SK-N-MC (cell line): Measurements from ENCODE around the gene RGS6.

ENCODE experiments used
- DNase-seq: peaks from one replicate; pipeline ENCODE4 v3.0.0-alpha.2; 2011; ENCODE audit warnings: low read depth, low spot score
- H3K27ac ChIP-seq: fragments of 200-600 bp; sonication (generic); 2 replicates; pipeline ENCODE4 v1.5.1; 2016; ENCODE audit warnings: mixed run types
- H3K36me3 ChIP-seq: fragments of 200-600 bp; sonication (generic); 2 replicates; pipeline ENCODE4 v1.6.1; 2017; ENCODE audit warnings: antibody characterized with exemption, low read length, mixed read lengths; ENCODE audit not compliant: insufficient read depth
- H3K4me3 ChIP-seq: fragments of 200-600 bp; sonication (generic); 2 replicates; pipeline ENCODE4 v1.5.1; 2016
- H3K9ac ChIP-seq: fragments of 200-600 bp; sonication (generic); 2 replicates; pipeline ENCODE4 v1.8.0; 2017; ENCODE audit warnings: mixed run types, mixed read lengths; ENCODE audit not compliant: insufficient read length
- H3K9me3 ChIP-seq: fragments of 200-600 bp; sonication (generic); 2 replicates; pipeline ENCODE4 v1.6.1; 2017; ENCODE audit warnings: low read depth, mild to moderate bottlenecking, antibody characterized with exemption, low read length, moderate library complexity, mixed read lengths
- EZH2 ChIP-seq: fragments of 200-600 bp; sonication (generic); IDR thresholded peaks from one replicate; pipeline ENCODE4 v1.6.1; 2017; ENCODE audit warnings: antibody characterized with exemption
- FOXP2 ChIP-seq: optimal IDR thresholded peaks from 2 replicates; pipeline ENCODE3; 2011; ENCODE audit warnings: mild to moderate bottlenecking, moderate library complexity; ENCODE audit not compliant: insufficient read depth; ENCODE audit errors: extremely low read length, control extremely low read depth
- POLR2AphosphoS5 ChIP-seq: IDR thresholded peaks from 2 replicates; pipeline ENCODE4 v1.6.1; 2012; ENCODE audit warnings: mild to moderate bottlenecking, low read depth, low read length, borderline replicate concordance

The RGS6 gene

DNA sequence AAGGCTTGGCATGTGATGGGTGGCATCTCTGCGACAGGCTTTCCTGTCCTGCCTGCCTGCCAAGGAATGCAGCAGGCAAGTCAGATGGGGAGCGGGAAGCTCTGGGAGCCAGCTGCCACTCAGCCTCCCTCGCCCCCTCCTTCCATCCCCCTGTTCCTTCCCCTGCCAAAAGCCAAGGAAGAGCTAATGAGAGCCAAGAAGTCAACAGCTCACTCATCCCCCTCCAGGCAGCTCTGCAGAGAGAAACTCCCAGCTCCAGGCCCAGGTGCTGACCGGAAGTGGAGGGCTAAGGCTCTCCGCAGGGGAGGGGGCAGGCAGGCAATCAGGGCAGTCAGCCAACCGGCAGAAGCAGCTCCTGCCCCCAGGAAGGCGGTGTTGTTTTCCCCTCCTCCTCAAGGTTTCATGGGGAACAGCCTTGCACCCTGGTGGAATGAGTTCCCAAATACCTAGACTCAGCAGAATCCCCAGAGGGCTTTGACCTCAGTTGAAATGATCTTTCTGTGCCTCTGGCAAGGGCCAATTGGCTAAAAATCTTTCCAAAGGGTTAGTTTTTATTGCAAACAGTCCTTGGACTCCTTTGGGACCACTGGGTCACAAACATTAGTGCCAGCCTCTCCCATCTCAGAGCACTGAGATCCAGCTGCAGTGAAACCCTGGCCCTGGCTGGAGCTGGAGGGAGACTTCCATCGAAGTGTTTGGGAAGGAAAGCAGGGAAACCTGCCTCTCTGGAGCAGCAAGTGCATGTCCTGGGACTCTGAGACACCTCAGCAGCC, 612.6 kb downstream of the RGS6 start:
- Histone ChIP-seq H3K9me3 (no peaks in the 10 kb centered on the region), H3K36me3 (no peaks in the 10 kb centered on the region), H3K9ac (no peak overlapping the region), H3K27ac (no peak overlapping the region), H3K4me3 (no peak overlapping the region)
- DNase-seq, result no peak
- no peak for TF ChIP-seq POLR2AphosphoS5
- no peak for TF ChIP-seq EZH2
- no peak for TF ChIP-seq FOXP2

DNA sequence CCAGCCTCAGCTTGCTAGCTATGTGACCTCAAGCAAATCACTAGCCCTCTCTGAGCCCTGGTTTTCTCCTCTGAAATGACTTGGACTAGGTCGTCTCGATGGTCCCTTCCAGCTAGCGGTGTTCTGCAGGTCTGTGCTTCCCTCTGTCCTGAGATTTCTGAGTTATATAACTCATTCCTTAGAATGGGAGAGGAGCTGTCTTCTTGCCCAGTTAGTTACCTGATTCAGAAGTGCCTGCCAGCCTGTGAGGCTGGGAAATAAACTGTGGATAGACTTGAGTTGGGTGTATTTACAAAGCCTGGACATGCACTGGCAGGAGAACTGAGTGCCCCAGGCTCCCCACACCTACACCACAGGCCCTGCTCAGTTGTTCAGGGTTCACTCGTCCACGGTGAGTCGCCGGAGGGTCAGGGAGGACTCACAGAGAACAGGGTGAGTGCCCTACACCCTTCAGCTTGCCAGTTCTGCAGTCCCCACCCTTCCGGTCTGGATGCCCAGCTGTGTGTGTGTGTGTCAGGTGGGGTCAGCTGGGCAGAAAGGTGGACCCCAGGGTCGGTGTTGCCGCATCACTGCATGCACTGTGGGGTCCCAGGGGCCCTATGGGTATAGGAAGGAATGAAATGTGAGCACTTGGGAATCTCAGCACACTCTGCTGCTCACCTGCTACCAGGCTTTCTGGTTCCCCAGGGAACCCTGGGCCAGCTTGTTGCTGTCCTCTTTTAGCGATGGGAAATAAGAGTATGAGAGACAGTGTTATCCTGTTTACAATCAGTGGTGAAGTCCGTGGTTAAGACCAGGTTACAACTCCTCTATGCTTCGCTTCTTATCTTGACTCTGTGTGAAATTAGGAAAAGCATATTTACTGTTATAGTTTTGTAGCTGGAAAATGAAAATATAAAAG, 613.4 kb downstream of the RGS6 start:
- Histone ChIP-seq H3K9ac (no peak overlapping the region), H3K27ac (no peak overlapping the region), H3K4me3 (no peak overlapping the region), H3K9me3 (no peaks in the 10 kb centered on the region), H3K36me3 (no peaks in the 10 kb centered on the region)
- DNase-seq, result no peak
- TF ChIP-seq POLR2AphosphoS5, result no peak
- no peak for TF ChIP-seq EZH2
- no peak for TF ChIP-seq FOXP2

DNA sequence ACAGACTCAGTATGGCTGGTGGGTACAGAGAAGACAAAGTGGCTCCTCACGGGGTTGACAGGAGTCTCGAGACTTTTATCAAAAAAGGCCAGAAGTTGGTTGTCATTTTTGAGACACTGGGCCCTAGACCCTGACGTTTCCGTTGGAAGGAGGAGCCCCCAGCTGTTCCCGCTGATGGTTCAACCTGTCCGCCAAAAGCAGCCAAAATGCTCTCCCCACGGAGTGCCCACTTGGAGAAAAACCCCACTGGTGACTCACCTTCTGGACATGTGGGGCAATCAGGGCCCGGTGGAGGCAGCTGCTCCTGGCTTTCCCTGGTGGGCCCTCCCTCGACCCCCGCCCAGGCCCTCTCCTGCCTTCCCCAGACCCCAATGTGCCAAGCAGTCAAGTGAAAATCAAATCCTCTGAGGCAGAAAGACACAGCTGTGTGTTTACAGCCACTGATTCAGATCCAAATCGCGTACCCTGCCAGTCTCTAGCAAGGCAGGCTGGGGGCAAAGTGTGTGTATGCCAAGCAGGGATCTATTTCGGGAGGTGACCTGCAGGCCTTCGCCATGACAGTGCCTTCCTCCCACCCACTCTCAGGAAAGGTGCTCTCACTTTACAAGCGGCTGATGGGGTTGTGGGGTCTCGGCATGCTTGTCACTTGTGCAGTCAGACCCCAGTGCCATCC, 614.3 kb downstream of the RGS6 start:
- Histone ChIP-seq H3K9me3 (no peaks in the 10 kb centered on the region), H3K27ac (no peak overlapping the region), H3K9ac (no peak overlapping the region), H3K4me3 (no peak overlapping the region), H3K36me3 (no peaks in the 10 kb centered on the region)
- no peak for DNase-seq
- no peak for TF ChIP-seq FOXP2
- TF ChIP-seq EZH2, result no peak
- TF ChIP-seq POLR2AphosphoS5, result no peak

DNA sequence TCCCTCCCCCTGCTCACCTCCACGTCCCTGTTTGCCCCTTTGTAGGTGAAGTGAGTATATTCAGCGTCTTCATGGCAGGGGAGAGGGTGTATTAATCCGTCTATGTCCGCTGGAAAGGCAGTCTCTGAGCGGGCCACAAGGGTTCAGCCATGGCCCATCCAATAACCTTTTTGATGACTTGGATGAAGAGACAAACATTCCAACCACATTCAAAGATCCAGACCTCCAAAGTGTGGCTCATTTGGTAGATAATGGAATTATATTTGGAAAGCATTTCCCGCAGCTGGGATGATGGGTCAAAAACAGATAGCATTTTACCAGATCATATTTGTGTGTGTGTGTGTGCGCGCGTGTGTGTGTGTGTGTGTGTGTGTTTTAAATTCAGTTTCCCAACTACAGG, 615.8 kb downstream of the RGS6 start:
- no peak for TF ChIP-seq POLR2AphosphoS5
- no peak for TF ChIP-seq FOXP2
- no peak for TF ChIP-seq EZH2
- DNase-seq, result no peak

DNA sequence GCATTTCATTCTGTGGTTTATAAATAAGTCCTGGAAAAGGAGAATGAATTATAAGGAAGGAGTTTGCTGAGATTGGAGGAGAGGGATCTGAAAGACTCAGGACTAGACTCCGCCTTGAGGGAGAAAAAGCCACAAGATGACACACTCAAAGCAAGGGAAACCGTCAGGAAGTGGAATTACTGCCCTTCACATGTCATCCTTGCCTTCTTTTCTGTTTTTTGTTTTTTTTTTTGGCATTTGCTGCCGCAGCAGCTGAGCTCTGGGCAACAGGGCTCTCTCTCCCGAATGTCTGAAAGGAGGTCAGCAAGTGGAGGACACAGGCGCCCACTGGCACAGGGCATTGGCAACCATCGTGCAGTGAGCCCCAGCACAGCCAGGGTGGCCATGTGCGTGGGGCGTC, 616.8 kb downstream of the RGS6 start:
- no peak for TF ChIP-seq FOXP2
- no peak for TF ChIP-seq POLR2AphosphoS5
- TF ChIP-seq EZH2, result no peak
- Histone ChIP-seq H3K9me3 (no peaks in the 10 kb centered on the region), H3K27ac (no peak overlapping the region), H3K36me3 (no peaks in the 10 kb centered on the region), H3K4me3 (no peak overlapping the region), H3K9ac (no peak overlapping the region)
- no peak for DNase-seq

More for the DNA sequence above, 615.8 kb downstream of the RGS6 start:
- no peaks in the 10 kb centered on the region for H3K36me3 ChIP-seq
- H3K9me3 ChIP-seq, result no peaks in the 10 kb centered on the region
- no peak overlapping the region for H3K27ac ChIP-seq
- no peak overlapping the region for H3K9ac ChIP-seq
- no peak overlapping the region for H3K4me3 ChIP-seq

DNA sequence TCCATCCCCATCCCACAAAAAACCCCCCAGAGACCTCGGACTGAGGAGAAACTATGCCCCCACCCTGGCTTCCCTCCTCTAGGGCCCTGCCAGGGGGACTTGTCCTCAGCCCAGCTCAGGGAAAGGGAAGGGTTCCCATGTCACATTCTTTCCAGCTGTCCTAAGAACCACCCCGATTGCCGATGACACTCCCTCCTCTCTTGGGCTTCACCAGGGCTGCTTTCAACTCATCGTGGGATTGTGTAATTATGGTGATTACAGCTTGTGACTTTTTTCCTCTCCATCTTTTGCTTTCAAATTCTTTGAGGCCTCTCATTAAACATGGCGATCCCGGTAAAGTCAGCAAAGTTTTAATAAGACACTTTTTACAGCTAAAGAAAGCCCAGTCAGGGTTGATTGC, 617.6 kb downstream of the RGS6 start:
- no peak for DNase-seq
- Histone ChIP-seq H3K36me3 (no peaks in the 10 kb centered on the region), H3K27ac (no peak overlapping the region), H3K9me3 (no peaks in the 10 kb centered on the region), H3K9ac (no peak overlapping the region), H3K4me3 (no peak overlapping the region)
- TF ChIP-seq EZH2 (no peak), FOXP2 (no peak), POLR2AphosphoS5 (no peak)

DNA sequence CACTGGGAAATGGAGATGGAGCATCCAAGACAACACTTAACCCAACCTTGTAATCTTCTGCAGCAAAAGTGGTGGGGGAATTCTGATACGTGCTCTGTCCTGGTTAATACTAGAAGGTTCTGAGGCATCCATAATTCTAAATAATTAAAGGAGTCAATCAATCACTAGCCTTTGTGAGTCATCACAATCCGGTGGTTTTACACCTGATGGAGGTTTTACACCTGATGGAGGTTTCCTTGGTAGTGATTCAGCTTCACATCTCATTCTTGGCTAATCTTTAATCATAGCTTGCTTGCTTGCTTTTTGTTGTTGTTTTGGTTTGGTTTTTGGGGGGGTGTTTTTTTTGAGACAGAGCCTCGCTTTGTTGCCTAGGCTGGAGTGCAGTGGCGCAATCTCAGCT, 618.3 kb downstream of the RGS6 start:
- TF ChIP-seq EZH2 (no peak), POLR2AphosphoS5 (no peak), FOXP2 (no peak)
- no peaks in the 10 kb centered on the region for H3K36me3 ChIP-seq
- H3K9me3 ChIP-seq, result no peaks in the 10 kb centered on the region
- no peak overlapping the region for H3K27ac ChIP-seq
- no peak overlapping the region for H3K4me3 ChIP-seq
- no peak for DNase-seq
- H3K9ac ChIP-seq, result no peak overlapping the region

DNA sequence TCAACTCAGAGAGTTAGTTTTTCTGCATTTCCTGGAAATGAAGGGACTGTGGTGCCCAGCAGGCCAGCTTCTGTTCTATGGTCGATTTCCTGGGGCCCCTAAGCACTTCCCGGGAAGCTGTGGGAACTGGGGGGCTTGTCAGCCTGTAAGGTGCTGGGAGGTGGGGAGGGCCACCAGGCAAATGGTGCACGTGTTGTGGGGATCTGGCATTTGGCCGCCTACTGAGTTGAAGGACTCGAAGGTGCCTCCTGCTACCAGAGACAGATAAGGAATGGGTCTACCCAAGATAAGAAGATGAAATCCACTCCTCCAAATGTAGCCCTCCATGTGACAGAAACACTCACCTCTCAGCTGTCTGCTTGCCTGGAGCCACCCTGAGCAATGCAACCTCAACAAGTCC, 620.0 kb downstream of the RGS6 start:
- Histone ChIP-seq H3K9me3 (no peaks in the 10 kb centered on the region), H3K4me3 (no peak overlapping the region), H3K27ac (no peak overlapping the region), H3K9ac (no peak overlapping the region), H3K36me3 (no peaks in the 10 kb centered on the region)
- DNase-seq, result no peak
- no peak for TF ChIP-seq POLR2AphosphoS5
- TF ChIP-seq FOXP2, result no peak
- TF ChIP-seq EZH2, result no peak
